ENCODE measurements around the gene BTD.
"Not testable (repeated sequence)": the region's sequence is repeated elsewhere in the genome, so short reads cannot be mapped to it uniquely, and the experiment has no call there.

The BTD gene

DNA sequence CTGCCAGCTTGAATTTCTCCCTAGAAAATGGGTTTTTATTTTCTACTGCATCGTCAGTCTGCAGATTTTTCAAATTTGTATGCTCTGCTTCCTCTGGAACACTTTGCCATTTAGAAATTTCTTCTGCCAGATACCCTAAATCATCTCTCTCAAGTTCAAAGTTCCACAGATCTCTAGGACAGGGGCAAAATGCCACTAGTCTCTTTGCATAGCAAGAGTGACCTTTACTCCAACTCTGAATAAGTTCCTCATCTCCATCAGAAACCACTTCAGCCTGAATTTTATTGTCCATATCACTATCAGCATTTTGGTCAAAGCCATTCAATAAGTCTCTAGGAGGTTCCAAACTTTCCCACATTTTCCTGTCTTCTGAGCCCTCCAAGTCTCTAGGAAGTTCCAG, 3.0 kb downstream of the BTD start:
- DNase-seq (ENCODE audit: low read depth) = not testable (repeated sequence)

DNA sequence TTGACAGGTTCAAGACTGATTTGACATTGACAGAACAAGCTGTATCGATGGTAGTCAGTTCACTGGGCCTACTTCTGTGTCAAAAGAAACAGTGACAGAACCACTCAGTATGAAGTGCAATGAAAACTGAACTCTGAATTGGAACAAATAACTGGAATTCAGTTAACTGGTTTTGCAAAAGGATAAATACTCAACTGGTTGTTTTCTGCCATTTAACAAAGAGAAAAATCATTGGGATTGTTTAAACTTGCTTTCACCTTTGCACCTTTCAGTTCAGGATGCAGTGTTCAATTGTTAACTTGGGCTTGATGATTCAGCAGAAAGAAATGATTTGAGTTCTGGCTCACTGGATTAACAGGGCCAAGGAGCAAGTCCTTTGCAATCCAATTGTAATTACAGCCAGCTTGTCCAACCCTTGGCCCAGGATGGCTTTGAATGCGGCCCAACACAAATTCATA, 4.9 kb downstream of the BTD start:
- DNase-seq (ENCODE audit: low read depth) = no peak

DNA sequence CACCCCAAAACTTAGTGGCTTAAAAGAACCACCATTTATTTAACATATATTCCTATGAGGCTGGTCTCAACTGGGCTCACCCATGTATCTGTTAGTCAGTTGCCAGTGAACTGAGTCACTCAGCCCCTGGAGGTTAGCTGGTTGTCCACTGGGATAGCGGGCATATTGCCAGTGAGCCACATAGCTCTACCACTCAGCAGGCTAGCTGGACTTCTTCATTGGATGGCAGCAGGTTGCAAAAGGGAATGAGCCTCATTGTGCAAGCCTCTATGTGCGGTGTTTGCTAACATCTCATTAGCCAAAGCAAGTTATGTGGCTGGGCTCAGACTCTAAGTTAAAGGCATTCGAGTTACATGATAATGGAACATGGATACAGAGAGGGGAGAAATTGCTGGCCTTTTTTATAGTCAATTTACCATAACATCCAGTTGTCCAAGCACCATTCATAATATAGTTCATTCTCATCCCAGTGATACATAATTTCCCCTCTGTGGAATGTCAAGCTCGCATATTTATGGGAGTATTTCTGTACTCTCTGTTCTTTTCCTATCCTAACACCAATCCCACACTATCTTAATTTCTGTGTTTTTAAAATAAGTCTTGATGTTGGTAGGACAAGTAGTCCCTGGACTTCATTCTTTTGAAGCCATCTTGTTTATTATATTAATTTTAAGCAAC, 8.7 kb downstream of the BTD start:
- DNase-seq (ENCODE audit: low read depth) = no peak

- no peak for DNase-seq (ENCODE audit: low read depth)
These were observed 9.5 kb downstream of the BTD start for GRCh38 chr3:15611018-15611417.

- no peak for DNase-seq (ENCODE audit: low read depth)
These were observed 10.5 kb downstream of the BTD start for GRCh38 chr3:15612001-15612400.

- DNase-seq (ENCODE audit: low read depth) = no peak
These were observed 13.4 kb downstream of the BTD start for GRCh38 chr3:15614958-15615357.

- no peak for DNase-seq (ENCODE audit: low read depth)
These were observed 14.5 kb downstream of the BTD start for GRCh38 chr3:15616053-15616452.

DNA sequence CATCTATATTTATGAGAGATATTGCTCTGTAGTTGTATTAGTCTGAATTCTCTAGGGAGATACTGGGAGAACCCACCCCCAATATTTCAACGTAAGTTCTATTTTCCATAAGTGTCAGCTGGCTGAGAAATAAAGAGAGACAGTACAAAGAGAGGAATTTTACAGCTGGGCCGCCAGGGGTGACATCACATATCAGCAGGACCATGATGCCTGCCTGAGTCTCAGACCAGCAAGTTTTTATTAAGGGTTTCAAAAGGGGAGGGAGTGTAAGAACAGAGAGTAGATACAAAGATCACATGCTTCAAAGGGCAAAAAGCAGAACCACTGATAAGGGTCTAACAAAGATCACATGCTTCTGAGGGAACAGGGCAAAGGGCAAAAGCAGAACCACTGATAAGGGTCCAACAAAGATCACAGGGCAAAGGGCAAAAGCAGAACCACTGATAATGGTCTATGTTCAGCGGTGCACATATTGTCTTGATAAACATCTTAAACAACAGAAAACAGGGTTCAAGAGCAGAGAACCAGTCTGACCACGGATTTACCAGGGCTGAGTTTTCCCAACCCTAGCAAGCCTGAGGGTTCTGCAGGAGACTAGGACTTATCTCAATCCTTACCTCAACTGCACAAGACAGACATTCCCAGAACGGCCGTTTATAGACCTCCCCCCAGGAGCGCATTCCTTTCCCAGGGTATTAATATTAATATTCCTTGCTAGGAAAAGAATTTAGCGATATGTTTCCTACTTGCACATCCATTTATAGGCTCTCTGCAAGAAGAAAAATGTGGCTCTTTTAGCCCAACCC, 18.3 kb downstream of the BTD start:
- not testable (repeated sequence) for DNase-seq (ENCODE audit: low read depth)

DNA sequence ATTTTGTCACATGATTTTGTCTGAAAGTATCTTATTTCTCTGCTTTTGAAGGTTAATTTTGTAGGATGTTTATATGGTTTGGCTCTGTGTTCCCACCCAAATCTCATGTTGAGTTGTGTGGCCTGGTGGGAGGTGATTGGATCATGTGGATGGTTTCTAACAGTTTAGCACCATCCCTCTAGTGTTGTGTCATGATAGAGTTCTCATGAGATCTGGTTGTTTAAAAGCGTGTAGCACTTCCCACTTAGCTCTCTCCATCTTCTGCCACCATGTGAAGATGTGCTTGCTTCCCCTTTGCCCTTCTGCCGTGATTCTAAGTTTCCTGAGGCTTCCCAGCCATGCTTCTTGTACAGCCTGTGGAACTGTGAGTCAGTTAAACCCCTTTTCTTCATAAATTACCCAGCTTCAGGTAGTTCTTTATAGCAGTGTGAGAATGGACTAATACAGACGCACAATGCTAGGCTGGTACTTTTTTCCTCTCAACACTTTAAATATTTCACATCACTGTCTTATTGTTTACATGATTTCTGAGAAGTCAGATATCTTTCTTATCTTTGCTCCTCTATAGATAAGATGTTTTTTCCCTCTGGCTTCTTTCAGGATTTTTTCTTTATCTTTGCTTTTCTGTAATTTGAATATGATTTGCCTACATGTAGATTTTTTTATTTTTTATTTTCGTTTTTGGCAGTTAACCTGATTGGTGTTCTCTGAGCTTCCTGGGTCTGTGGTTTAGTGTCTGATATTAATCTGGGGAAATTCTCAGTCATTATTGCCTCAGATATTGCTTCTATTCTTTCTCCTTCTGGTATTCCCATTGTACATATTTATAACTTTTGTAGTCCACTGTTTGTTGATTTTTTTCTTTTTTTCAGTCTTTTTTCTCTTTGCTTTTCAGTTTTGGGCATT, 22.2 kb downstream of the BTD start:
- no peak for DNase-seq (ENCODE audit: low read depth)

DNA sequence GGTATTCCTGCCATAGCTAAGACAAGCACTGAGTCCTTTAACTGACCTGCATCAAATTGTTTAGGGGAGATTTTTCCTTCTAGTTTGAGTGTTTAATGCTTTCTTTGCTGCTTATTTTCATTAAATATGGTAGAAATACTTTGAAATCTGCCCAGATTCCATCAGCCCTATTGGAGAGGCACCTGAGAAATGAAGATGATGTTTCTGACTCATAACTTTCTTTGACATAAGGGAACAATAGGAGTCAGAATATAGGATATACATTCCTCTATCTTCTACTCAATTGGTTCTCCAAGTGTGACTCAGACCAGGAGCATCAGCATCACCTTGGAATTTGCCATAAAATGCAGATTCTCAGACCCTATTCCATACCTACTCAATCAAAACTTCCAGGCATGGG, 27.4 kb downstream of the BTD start:
- DNase-seq (ENCODE audit: low read depth) = no peak

DNA sequence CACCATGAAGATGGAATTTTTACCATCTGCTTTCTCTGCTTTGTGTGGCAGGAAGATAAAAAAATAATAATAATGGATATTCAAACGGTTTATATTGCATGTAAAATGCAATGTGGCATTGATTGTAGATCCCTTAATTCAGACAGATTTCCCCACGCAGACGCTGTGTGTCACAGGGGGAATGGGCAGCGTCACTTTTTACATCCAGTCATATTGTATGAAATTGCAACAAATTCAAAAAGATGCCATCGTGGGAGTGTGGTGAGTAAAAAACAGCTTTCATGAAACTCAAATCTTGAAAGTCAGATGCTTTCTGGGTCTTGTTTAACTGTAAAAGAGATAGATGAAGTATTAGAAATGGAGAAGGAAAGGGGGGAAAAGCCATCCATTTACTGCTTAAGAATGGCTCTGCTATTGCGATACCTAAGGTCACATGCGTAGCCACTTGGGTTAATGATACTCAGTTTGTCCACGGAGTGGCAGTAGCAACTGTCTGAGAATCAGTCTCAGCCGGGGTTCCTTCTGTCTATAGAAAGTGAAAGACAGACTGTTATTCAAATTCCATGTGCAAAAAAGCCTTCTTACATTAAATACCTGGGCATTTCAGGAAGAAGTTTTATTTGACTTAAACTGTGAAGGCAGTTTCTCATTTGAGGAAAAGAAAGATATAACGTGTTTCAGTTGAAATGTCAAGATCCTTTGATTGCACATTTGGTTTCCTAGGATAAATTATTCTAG, 28.5 kb downstream of the BTD start:
- peak; percentile 61 for DNase-seq (ENCODE audit: low read depth)

DNA sequence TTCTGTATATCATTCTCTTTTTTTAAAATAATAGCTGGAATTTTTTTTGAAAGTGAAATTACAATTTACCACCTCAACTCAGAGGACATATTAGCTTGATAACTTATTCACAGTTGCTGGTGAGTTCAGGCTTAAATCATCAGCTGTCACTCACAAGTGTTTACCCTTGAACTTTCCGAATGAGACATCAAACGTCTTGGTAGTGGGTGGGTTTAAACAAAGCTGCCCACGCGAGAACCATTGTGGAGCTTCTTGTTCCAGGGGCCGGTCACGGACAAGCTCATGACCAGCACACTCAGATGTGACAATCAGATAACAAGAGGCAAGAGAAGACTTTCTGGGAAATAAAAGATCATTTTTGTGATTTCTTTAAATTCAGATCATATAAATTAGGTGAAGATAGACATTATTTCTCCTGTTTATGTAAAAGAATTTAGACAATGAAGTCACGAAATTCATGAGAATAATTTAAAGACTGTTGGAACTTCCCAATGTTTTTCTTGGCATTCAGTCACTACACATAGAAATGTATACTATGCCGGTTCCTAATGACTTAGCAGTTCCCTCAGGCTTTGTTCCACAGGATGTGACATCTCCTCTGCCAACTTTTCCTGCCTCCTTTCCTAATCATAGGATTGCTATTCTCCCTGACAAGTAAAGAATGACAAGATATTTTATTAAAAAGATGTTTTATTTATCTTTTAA, 29.3 kb downstream of the BTD start:
- DNase-seq (ENCODE audit: low read depth) = no peak

DNA sequence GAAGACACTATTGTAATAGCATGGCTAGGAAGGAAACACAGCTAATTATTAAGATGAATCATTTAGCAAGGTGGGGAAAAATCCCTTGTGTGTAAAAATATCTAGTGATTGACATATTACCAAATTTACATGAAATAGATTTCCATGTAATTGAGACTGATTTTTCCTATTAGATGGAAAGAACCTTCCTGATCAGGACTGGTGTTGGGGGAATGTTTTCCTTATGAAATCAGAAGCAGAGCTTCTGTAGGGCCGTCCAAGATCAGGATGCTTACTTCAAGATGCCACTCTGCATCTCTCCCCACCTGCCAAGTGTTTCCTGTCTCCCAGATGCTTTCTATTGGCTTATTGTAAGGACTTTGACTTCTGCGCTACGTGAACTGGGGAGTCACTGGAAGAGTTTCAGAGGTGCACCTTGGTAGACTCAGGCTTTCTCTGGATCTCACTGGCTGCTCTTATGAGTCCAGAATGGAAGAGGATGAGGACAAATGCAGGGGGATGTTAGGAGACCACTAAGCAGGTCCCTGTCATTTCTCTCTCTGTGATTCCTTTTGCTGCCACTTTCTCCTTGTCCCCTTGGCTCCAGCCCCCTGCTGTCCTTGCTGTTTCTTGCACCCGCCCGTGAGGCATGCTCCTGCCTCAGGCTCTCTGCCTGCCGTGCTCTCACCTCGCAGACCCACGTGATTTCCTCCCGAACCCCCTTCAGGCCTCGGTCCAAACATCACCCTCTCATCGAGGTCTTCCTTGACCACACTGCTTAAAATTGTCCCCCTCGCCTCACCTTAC, 30.1 kb downstream of the BTD start:
- no peak for DNase-seq (ENCODE audit: low read depth)

DNA sequence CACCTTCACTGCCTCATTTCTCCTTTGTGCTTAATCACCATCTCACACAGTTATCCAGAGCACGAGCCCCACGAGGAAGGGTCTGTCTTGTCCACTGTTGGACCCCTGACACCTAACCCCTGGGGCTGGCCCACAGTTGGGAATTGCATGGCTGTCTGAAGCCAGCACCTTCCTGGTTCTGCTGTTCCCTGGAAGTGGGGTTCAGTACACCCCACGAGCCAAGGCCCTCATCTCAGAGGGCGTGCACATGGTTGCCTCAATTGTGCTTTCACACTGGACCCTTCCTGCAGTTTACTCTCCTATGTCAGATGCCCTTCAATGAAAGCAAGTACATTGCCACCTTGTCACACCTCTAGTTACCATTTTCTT, 30.7 kb downstream of the BTD start:
- DNase-seq (ENCODE audit: low read depth) = no peak

DNA sequence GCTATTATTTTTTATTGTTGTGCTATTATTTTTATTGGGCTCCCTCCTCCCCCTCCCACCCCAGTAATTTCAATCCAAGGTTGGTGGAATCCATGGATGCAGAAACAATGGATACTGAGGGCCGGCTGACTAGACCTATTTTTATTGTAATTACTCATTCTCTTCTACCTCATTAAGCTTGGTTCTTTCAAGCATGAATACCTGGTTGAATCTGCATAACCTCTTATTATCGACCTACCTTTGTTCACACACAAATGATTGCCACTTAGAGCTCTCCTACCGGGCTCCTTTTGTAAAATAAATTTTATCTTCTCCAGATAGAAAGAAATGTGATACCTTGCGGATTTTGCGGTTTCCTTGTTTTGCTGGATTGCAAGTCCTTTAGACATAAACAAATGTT, 31.6 kb downstream of the BTD start:
- no peak for DNase-seq (ENCODE audit: low read depth)

DNA sequence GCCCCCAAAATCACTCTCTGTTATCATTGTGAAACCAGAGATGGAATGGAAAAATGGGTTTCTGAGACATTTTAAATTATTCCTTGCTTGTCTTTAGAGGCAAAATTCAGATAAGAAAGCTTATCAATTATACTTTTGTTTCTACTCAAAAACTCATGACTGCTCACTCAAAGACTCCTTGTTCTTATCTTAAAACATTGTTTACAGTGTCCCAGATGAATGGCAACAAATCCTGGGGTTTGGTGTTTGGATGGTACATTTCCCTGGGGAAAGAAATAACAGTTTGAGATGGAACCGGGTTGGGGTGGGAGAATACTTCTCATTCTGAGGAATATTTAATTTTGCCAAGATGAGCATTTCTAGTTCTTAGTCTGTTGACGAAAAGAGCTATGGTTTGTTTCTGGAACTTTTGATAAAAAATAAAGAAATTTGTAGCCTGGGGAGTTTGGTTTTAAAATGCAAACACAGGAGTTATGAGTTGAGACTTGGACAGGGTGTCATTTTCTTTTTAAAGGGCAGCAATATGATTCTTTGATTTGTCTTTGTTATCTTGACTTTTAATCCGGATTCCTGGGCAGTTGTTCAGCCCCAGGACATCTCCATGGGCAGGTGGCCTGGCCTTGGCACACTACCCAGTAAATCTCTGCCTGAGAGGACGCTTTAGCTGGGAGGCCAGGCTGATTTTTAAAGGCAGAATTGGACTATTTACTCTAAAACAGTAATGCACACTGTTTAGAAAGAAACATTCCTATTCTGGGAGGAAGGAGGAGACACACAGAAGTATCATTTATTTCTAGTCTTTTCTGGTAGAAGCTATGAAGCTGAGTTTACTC, 32.4 kb downstream of the BTD start:
- DNase-seq (ENCODE audit: low read depth) = no peak

GRCh38 chr3:15634671-15635070, 33.1 kb downstream of the BTD start:
- DNase-seq (ENCODE audit: low read depth) = no peak

GRCh38 chr3:15635121-15635661, 33.6 kb downstream of the BTD start:
- no peak for DNase-seq (ENCODE audit: low read depth)

GRCh38 chr3:15636028-15636709, 34.6 kb downstream of the BTD start:
- DNase-seq (ENCODE audit: low read depth) = peak; percentile 34
